HG02678 (cell line): ENCODE results near the gene TMEM213.
A peak's percentile ranks its signal among the peaks of the same experiment; 100 is the strongest.

Source experiments
- ATAC-seq: cut with Tn5 transposase; IDR thresholded peaks from one replicate; pipeline ENCODE4 v1.9.1; 2021; ENCODE audit warnings: mild to moderate bottlenecking, moderate library complexity; ENCODE audit not compliant: unreplicated experiment

TMEM213 gene, protein sequence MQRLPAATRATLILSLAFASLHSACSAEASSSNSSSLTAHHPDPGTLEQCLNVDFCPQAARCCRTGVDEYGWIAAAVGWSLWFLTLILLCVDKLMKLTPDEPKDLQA

GRCh38 chr7:138797715-138798320, at the start of gene TMEM213, which contains the start of gene ATP6V0A4:
TMEM213 (plus strand) TSS chr7:138797994; CDS start chr7:138798105, 111 bp downstream.
ATP6V0A4 (minus strand) TSS chr7:138798196; CDS start chr7:138771247, 26,949 bp downstream.
- no peak for ATAC-seq

DNA sequence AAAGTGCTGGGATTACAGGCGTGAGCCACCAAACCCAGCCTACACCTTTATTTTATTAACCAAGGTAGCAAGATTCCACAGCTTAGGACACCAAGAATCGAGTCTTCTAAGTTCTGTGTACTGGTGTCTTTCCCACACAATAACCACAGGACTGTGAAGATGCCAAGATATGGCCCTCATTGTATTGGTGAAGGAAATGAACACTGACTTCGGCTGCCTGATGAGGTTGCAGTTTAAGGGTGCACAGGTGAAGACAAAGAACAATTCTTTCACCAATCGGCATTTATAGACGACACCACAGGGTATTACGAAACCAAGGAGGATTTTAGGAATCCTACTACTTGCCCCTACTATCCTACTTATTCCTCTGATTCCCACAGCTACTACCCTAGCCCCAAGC, 49.1 kb upstream of the TMEM213 start:
- ATAC-seq, result no peak

DNA sequence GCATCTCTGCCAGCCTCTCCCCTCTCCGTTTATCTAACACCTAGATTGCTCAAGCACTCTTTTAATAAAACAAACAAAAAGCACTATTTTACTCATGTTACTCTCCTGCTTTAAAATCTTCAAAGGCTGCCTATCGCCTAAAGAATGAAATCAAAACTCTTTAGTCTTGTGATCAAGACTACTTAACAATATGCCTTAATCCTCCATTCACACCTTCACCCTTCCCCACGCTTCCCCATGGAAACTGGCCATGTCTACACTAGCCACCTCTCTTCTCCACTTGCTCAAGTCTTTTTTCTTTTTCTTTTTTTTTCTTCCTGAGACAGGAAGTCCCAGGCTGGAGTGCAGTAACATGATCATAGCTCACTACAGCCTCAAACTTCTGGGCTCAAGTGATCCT, 47.8 kb upstream of the TMEM213 start:
- ATAC-seq, result no peak

GRCh38 chr7:138750473-138750872, 47.3 kb upstream of the TMEM213 start:
- no peak for ATAC-seq

DNA sequence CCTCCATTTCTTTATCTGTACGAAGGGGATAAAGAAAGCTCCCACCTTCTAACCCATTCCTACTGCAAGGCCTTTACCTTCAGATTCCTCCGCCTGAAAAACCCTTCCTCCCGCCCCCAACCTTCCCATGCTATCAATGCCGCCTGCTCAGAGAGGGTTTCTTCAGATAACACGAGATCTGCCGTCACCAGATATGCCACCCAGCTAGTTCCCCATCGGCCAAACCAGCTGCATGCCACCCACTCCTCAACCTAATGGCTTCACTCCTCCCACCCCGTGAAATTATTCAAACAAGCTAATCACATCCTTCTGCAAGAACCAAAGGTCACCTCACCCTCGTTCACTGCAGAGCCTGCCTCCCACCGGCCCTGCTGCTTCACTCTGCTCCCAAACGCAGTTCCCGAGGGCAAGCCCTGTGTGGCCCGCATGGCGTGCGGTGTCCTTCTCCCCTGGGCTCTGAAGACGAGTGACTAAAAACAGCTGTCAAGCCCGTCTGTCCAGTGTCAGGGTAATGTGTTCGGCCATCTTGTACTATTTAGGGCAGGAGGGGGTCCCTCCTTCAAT, 46.8 kb upstream of the TMEM213 start:
- ATAC-seq, result no peak

DNA sequence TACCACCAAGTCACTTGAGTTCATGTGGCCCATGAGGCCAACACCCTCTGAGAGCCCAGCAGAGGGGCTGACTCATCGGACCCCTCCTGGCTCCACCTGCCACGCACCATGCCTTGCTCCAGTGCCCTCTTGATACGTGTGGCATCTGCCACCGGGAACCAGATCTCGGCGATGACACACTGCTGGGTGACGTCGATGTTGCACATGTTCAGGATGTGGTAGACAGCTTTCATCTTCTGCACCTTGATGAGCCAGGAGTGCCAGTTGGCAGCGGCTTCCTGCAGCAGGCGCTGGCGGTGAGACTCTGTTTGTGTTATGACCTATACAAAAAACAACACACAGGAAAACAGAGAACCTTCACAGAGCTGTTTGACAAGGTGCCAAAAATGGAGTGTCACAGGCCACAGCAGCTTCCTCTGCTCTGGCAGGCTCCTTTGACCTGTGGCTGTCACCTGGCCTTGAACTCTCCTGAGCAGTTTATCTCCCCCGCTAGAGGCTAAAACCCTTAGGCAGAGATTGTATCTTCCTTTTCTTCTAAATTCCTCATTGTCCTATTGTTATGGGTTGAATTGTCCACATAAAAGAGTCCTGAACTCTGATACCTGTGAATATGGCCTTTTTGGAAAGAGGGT, 45.2 kb upstream of the TMEM213 start:
- peak; percentile 74 for ATAC-seq

DNA sequence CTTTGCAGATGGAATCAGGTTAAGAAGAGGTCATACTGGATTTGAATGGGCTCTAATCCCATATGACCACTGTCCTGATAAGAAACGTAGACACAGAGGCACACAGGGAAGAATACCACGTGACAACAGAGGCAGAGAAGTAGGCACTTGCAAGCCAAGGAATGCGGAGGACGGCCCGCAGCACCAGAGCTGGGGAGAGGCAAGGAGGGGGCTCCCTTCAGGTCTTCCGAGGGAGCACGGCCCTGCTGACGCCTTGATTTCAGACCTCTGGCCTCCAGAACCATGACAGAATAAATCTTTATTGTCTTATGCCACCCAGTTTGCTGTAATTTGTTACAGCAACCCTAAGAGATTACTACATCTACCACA, 44.7 kb upstream of the TMEM213 start:
- no peak for ATAC-seq

DNA sequence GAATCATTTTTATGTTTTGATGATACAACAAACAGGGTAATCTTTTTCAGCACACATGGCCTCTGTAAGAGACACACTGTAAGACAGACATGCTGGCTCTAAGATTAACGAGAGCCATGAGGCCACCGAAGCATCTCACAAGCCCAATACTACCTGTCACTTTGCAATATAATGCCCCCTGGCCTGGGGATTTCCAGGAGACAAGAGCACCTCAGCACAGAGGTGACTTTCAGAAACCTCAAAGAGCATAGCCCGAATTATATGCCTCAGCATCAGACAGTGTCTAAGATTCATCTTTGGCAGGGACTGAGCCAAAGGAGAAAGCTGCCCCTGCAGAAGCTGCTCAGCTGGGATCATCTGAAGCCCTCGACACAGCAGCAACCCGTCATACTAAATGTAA, 44.2 kb upstream of the TMEM213 start:
- no peak for ATAC-seq

DNA sequence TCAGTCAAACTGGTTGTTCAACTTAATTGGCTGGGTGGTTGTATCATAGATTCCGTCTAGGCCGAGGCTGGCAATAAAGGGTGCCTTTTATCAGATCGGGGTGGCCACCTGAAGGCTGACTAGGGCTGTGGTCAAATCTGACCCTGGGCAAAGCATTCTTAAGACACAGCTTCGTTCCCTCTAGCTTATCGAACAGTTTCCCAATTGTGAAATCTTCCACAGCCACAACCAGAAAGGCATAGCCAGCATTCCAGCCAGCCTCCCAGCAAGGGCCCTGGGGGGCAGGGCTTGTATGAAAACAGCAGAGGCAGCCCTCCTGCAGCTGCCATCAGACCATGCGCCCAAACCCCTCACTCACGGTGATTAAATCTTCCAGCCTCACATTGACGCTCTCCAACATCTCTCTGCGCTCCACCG, 42.5 kb upstream of the TMEM213 start:
- ATAC-seq, result no peak

GRCh38 chr7:138755842-138756590, 41.8 kb upstream of the TMEM213 start:
- no peak for ATAC-seq

DNA sequence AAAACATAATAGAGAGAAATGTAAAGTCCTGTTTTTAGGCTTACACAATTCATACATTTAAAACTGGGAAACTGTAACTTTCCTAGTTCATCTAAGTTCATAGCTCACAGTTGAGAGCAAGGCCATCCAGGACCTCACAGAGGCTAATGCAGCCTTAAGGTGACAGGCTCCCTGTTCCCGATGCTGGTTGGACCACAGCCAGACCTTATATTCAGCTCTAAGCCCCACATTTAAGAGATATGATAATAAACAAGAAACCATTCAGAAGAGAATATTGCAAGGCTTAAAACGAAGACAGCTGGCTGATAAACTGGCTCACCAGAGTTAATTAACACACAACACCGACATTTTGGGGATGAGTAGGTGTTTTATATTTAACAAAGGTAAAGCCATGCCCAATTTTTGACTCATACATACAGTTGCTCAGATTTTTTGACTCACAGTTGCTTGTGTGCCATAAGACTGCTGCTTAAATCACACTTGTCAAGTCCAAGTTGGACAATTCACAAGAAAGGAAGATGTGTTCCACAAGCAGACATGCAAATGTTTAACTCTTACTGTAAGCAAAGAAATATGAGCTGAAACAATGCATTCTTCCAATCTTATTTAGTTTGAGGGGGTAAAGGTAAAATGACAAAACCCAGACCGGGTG, 41.1 kb upstream of the TMEM213 start:
- ATAC-seq, result no peak

DNA sequence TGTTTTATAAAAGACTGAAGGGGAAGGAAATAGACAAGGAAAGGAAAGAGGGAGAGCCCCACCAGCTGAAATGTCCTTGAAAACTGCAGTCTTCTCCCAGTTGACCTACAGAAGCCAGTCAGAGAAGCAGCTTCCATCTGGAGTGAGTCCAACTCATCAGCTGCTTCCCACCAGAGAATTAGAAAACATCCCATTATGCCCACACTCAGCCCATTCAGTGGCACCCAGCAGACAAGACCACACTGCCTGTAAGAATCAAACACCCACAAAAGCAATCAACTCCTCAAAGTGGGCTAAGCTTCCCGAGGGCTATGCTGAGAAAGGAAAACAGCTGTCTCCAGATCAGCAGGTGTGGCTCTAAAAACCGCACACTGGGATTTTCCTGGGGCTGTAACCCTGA, 29.6 kb upstream of the TMEM213 start:
- no peak for ATAC-seq

DNA sequence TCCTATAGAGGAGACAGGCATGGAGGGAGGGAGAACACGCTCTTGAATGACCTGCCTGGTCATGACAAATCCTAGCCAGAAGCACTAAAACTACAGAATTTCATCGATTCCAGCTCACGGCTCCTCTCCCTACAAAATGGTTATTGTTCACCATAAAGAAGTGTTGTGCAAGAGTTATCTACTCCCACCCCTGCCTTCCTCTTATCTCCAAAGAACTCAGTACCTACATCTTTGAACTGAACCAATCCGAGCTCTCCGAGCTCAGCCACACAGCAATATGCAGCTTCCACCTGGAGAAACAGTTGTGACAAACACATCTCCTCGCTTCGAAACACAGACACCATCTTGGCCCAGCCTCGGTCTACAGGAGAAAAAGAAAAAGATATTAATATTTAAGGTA, 26.9 kb upstream of the TMEM213 start:
- no peak for ATAC-seq

DNA sequence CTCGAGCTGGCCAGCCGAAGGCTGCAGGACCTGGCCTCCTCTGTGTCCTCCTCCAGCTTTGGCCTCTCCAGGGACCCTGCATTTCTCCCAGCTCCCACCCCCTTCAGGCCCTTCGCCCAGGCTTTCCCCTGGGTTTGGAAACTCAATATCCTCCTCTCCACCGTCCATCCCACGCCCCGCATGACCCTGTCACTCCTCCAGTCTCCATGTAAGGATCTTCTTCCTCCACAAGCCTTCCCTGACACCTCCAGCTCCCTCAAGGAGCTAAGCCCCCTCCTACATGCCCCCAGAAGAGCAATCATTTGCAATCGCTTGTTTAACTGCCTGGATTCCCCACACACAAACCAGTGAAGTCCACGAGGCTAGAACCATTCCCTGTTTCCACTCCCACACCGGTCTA, 24.6 kb upstream of the TMEM213 start:
- no peak for ATAC-seq

DNA sequence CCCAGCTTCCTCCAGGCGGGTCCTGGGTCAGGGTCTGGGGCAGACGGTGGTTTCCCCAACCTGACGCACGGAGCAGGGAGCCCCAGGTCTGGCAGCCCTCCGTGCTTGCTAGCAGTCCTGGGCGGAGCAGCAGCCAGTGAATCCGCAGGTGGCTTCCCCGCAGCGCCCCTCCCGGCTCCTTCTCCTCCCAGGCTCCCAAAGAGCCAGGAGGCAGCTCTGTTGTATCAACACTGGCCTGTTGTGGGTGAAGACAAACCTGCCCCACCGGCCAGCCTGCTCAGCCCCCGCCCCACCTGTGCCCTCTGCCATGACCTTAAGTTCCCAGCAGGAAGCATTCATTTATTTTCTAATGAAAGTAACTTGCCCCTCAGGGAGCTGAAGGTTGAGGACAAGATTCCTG, 24.0 kb upstream of the TMEM213 start:
- ATAC-seq, result no peak

DNA sequence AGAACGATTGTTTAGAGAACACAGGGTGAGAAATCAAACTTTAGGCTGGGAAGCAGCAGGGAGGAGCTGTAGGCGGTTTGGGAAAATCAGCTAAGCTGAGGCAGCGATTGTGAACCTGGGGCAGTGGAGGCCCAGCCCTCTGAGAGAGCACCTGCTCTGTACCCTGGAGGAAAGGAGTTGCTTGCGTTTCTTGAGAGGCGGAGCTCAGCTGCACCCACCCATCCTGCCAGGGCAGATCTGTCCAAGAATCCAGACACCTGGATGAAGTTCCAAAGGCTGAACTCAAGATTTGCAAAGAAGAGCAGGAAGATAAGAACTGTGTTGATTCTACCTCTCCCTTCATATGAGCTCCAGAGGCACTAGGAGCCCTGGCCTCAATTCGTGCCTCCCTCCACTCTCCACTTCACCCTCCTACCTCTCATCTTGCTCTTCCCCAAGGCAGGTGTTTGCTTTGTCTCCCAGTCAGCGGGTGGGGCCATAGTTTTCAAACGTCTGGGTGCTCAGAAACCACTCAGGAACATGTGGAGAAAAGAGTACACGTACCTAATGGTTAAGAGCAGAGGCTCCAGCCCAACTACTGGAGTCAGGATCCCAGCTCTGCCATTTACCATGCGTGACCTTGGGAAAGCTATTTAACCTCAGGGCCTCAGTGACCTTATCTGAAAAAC, 21.5 kb upstream of the TMEM213 start:
- no peak for ATAC-seq

DNA sequence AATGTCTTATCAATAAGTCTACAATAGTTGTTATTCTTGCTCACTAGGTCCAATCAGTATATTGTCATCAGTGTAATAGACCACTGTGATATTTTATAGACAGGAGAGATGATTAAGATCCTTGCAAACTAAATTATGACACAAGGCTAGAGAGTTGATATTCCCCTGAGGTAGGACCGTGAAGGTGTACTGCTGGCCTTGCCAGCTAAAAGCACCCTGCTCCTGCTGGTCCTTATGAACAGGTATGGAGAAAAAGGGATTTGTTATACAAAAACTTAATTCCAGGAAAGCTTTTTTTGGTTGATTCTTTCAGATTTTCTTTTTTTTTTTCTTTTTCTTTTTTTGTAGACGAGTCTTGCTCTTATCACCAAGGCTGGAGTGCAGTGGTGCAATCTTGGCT, 16.8 kb upstream of the TMEM213 start:
- no peak for ATAC-seq

- no peak for ATAC-seq
Observed at GRCh38 chr7:138784692-138785091, 13.1 kb upstream of the TMEM213 start.

DNA sequence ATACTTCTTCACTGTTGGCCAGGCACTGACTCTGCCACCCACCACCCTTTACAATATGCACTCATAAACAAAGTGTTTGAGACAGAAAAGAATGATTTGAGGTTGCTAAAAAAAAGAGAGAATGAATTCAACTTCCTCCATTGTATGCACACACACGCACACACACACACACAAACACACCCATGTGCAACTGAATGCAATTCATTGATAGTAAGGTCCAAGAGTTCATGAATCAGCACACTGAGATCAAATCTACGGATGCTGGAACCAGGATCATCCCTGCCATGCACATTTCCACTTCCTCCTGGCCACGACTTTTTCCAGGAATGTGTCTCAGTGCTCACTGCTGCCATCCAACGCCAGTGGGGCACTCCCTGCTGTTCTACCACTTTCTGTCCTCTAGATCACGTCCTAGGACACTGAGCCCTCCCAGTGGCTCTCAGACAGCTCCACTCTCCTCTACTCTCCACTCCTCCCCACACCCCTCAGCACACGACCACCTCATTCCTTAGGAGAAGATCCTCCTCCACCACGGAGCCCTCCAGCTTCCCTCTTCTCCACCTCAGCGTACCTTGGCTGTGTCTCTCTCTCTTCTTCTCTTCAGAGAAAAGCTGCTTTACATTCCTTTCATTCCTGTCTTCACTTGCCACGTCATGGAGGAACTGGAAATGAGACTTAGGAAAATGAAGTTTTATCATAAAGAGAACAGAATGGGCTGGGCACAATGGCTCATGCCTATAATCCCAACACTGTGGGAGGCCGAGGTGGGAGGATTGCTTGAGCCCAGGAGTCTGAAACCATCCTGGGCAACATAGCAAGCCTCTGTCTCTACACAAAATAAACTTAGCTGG, 12.0 kb upstream of the TMEM213 start:
- ATAC-seq, result no peak
